NB4 (cell line): ENCODE measurements around the gene RELCH.

Source experiments
- CTCF ChIP-seq: IDR thresholded peaks from one replicate; pipeline ENCODE4 v1.5.1; 2012; ENCODE audit warnings: low read depth, low read length
- MAX ChIP-seq: IDR thresholded peaks from 2 replicates; pipeline ENCODE4 v1.6.1; 2011; ENCODE audit warnings: low read depth, low read length
- MYC ChIP-seq: IDR thresholded peaks from 2 replicates; pipeline ENCODE4 v1.6.1; 2011; ENCODE audit warnings: low read depth, low read length
- POLR2A ChIP-seq: IDR thresholded peaks from 2 replicates; pipeline ENCODE4 v1.6.1; 2011; ENCODE audit warnings: mild to moderate bottlenecking; ENCODE audit not compliant: insufficient read length; ENCODE audit errors: extremely low read depth

GRCh38 chr18:62300359-62300963 is 113.4 kb downstream of the RELCH start:
- TF ChIP-seq CTCF (no peak), POLR2A (no peak), MAX (no peak), MYC (no peak)
